ENCODE results near the gene ZNF488. TPM values are rescaled to one million over a fixed set of nuclear protein-coding genes. Genes with fewer than 3 reads are reported as not detected.

Gene ZNF488
- total RNA-seq, 1 experiment from 2014 or later = 5.6 TPM

DNA sequence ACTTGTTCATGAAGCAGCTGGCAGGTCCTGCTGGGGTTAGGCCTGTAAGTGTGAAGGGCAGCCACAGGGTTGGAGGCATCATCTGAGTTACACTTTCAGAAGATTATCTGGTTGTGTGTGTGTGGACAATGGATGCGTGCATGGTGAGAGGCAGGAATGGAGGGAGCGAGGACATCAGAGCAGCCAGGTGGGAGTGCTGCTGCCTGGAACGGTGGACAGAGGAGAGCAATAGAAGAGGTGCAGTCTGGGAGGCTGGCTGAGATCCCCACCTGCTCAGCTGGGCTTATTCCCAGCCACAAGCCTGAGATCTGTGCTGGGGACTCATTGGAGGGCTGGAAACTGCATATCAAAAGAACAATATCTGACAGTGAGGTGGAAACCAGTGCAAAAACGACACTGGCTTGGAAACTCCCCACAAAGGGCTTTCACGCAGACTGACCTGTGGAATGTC lies 17.9 kb downstream of the ZNF488 start:
- H3K4me3 ChIP-seq (ENCODE audit: low read depth, low read length) = no peak overlapping the region
- H3K36me3 ChIP-seq (ENCODE audit: control insufficient read depth, insufficient read depth, low read length) = no peaks in the 10 kb centered on the region
- no peaks in the 10 kb centered on the region for H3K36me3 Mint-ChIP-seq (ENCODE audit: insufficient read depth, unreplicated experiment)
- no peaks in the 10 kb centered on the region for H3K27me3 ChIP-seq (replicated peaks; ENCODE audit: control insufficient read depth, insufficient read depth, low read length)
- no peaks in the 10 kb centered on the region for H3K27me3 Mint-ChIP-seq (ENCODE audit: insufficient read depth, unreplicated experiment)
- intact Hi-C loops (cut with micrococcal nuclease; ENCODE audit: unreplicated experiment) = no loop called here
- H3K9me3 Mint-ChIP-seq (ENCODE audit: unreplicated experiment) = no peaks in the 10 kb centered on the region
- no peak overlapping the region for H3K4me3 Mint-ChIP-seq (ENCODE audit: unreplicated experiment)
- ChIA-PET CTCF (interaction anchor here (0.7 kb wide), 1 partner anchor 18 kb away, joined by 3 read pairs; the partner anchor contains the start of gene ZNF488), POLR2A (no interaction called here)
- H3K4me1 Mint-ChIP-seq (ENCODE audit: low read depth, unreplicated experiment) = no peaks in the 10 kb centered on the region
- no peaks in the 10 kb centered on the region for H3K9me3 ChIP-seq
- no peak for TF ChIP-seq CTCF (IDR thresholded peaks at IDR 0.05; ENCODE audit: insufficient read depth in 1 of 2, low read depth in 1 of 2, low read length in 1 of 2, severe bottlenecking in 1 of 2, unreplicated experiment in 1 of 2)
- DNase-seq = peak in 1 of 2 experiments; percentile 26
- H3K27ac Mint-ChIP-seq (ENCODE audit: unreplicated experiment) = no peak overlapping the region
- BruUV-seq (replicated peaks) = no TSS peak
- peaks cover 10% of the 10 kb centered on the region for H3K4me1 ChIP-seq

GRCh38 chr10:47365431-47366180 lies 18.5 kb downstream of the ZNF488 start:
- no peak overlapping the region for H3K27ac Mint-ChIP-seq (ENCODE audit: unreplicated experiment)
- POLR2A ChIA-PET = no interaction called here
- peaks cover 13% of the 10 kb centered on the region for H3K4me1 ChIP-seq
- peak in 1 of 2 experiments; percentile 16 for DNase-seq
- no peak overlapping the region for H3K4me3 Mint-ChIP-seq (ENCODE audit: unreplicated experiment)
- no TSS peak for BruUV-seq (replicated peaks)
- CTCF ChIA-PET = interaction anchor here (0.7 to 1.9 kb wide), 2 partner anchors 19 to 25 kb away, joined by 3 to 10 read pairs; partner anchors contain the start of gene ZNF488
- H3K27me3 Mint-ChIP-seq (ENCODE audit: insufficient read depth, unreplicated experiment) = no peaks in the 10 kb centered on the region
- TF ChIP-seq CTCF (IDR thresholded peaks at IDR 0.05; ENCODE audit: insufficient read depth in 1 of 2, low read depth in 1 of 2, low read length in 1 of 2, severe bottlenecking in 1 of 2, unreplicated experiment in 1 of 2) = no peak
- H3K36me3 ChIP-seq (ENCODE audit: control insufficient read depth, insufficient read depth, low read length) = no peaks in the 10 kb centered on the region
- H3K4me3 ChIP-seq (ENCODE audit: low read depth, low read length) = no peak overlapping the region
- intact Hi-C loops (cut with micrococcal nuclease; ENCODE audit: unreplicated experiment) = no loop called here
- H3K9me3 ChIP-seq = no peaks in the 10 kb centered on the region
- no peaks in the 10 kb centered on the region for H3K27me3 ChIP-seq (replicated peaks; ENCODE audit: control insufficient read depth, insufficient read depth, low read length)
- no peaks in the 10 kb centered on the region for H3K36me3 Mint-ChIP-seq (ENCODE audit: insufficient read depth, unreplicated experiment)
- no peaks in the 10 kb centered on the region for H3K9me3 Mint-ChIP-seq (ENCODE audit: unreplicated experiment)
- no peaks in the 10 kb centered on the region for H3K4me1 Mint-ChIP-seq (ENCODE audit: low read depth, unreplicated experiment)

- no peak overlapping the region for H3K4me3 ChIP-seq (ENCODE audit: low read depth, low read length)
- H3K9me3 Mint-ChIP-seq (ENCODE audit: unreplicated experiment) = no peaks in the 10 kb centered on the region
- peaks cover 13% of the 10 kb centered on the region for H3K4me1 ChIP-seq
- no peaks in the 10 kb centered on the region for H3K4me1 Mint-ChIP-seq (ENCODE audit: low read depth, unreplicated experiment)
- H3K9me3 ChIP-seq = no peaks in the 10 kb centered on the region
- no peaks in the 10 kb centered on the region for H3K27me3 ChIP-seq (replicated peaks; ENCODE audit: control insufficient read depth, insufficient read depth, low read length)
- DNase-seq = peak in 1 of 2 experiments; percentile 31
- ChIA-PET POLR2A (no interaction called here), CTCF (interaction anchor here (1.9 kb wide), 1 partner anchor 24 kb away, joined by 10 read pairs; no protein-coding TSS in a partner anchor)
- intact Hi-C loops (cut with micrococcal nuclease; ENCODE audit: unreplicated experiment) = no loop called here
- TF ChIP-seq CTCF (IDR thresholded peaks at IDR 0.05; ENCODE audit: insufficient read depth in 1 of 2, low read depth in 1 of 2, low read length in 1 of 2, severe bottlenecking in 1 of 2, unreplicated experiment in 1 of 2) = no peak
- H3K36me3 ChIP-seq (ENCODE audit: control insufficient read depth, insufficient read depth, low read length) = no peaks in the 10 kb centered on the region
- H3K27me3 Mint-ChIP-seq (ENCODE audit: insufficient read depth, unreplicated experiment) = no peaks in the 10 kb centered on the region
- no TSS peak for BruUV-seq (replicated peaks)
- no peak overlapping the region for H3K4me3 Mint-ChIP-seq (ENCODE audit: unreplicated experiment)
- no peaks in the 10 kb centered on the region for H3K36me3 Mint-ChIP-seq (ENCODE audit: insufficient read depth, unreplicated experiment)
- no peak overlapping the region for H3K27ac Mint-ChIP-seq (ENCODE audit: unreplicated experiment)
These were observed 19.2 kb downstream of the ZNF488 start for GRCh38 chr10:47364911-47365310.

Measured in Caco-2 (cell line).